ENCODE measurements around the gene TMEM200A. TPM values are rescaled to one million over a fixed set of nuclear protein-coding genes. Genes with fewer than 3 reads are reported as not detected.
"Not testable (repeated sequence)": the region's sequence is repeated elsewhere in the genome, so short reads cannot be mapped to it uniquely, and the experiment has no call there.

Gene TMEM200A
- not detected in 2 replicates for total RNA-seq (2014; rRNA removed; shearing (Covaris generic))

GRCh38 chr6:130365166-130366106 is at the start of gene TMEM200A:
Gene TMEM200A (plus strand): TSS chr6:130366017. CDS start chr6:130440423, 74,406 bp downstream.
- no peak for DNase-seq (ENCODE audit: low spot score)

GRCh38 chr6:130320908-130321307 is 44.9 kb upstream of the TMEM200A start:
- no peak for DNase-seq (ENCODE audit: low spot score)

GRCh38 chr6:130322673-130323268 is 43.0 kb upstream of the TMEM200A start:
- peak; percentile 72 for DNase-seq (ENCODE audit: low spot score)

GRCh38 chr6:130324657-130325056 is 41.2 kb upstream of the TMEM200A start:
- DNase-seq (ENCODE audit: low spot score): no peak

GRCh38 chr6:130326496-130326895 is 39.3 kb upstream of the TMEM200A start:
- no peak for DNase-seq (ENCODE audit: low spot score)

- no peak for DNase-seq (ENCODE audit: low spot score)
These were observed 28.3 kb upstream of the TMEM200A start for GRCh38 chr6:130337534-130337933.

- DNase-seq (ENCODE audit: low spot score): not testable (repeated sequence)
These were observed 19.5 kb upstream of the TMEM200A start for GRCh38 chr6:130346324-130346723.

GRCh38 chr6:130354322-130354721 is 11.5 kb upstream of the TMEM200A start:
- no peak for DNase-seq (ENCODE audit: low spot score)

GRCh38 chr6:130355572-130355971 is 10.2 kb upstream of the TMEM200A start:
- DNase-seq (ENCODE audit: low spot score): no peak

- DNase-seq (ENCODE audit: low spot score): no peak
These were observed 8.4 kb upstream of the TMEM200A start for GRCh38 chr6:130357436-130357835.

- no peak for DNase-seq (ENCODE audit: low spot score)
These were observed 6.1 kb upstream of the TMEM200A start for GRCh38 chr6:130359736-130360135.

- DNase-seq (ENCODE audit: low spot score): peak; percentile 7
These were observed 3.7 kb upstream of the TMEM200A start for GRCh38 chr6:130362128-130362527.

GRCh38 chr6:130364224-130364780 is 1.5 kb upstream of the TMEM200A start:
- DNase-seq (ENCODE audit: low spot score): no peak

GRCh38 chr6:130366107-130367005 is 539 bp downstream of the TMEM200A start:
- DNase-seq (ENCODE audit: low spot score): no peak

GRCh38 chr6:130367767-130368166 is 1.9 kb downstream of the TMEM200A start:
- DNase-seq (ENCODE audit: low spot score): no peak

GRCh38 chr6:130368576-130368975 is 2.8 kb downstream of the TMEM200A start:
- no peak for DNase-seq (ENCODE audit: low spot score)

- no peak for DNase-seq (ENCODE audit: low spot score)
These were observed 4.0 kb downstream of the TMEM200A start for GRCh38 chr6:130369831-130370230.

GRCh38 chr6:130371921-130372420 is 6.2 kb downstream of the TMEM200A start:
- no peak for DNase-seq (ENCODE audit: low spot score)

GRCh38 chr6:130372786-130373185 is 7.0 kb downstream of the TMEM200A start:
- DNase-seq (ENCODE audit: low spot score): no peak

GRCh38 chr6:130373992-130374391 is 8.2 kb downstream of the TMEM200A start:
- no peak for DNase-seq (ENCODE audit: low spot score)

GRCh38 chr6:130376936-130377335 is 11.1 kb downstream of the TMEM200A start:
- no peak for DNase-seq (ENCODE audit: low spot score)

Measured in HT-29 (cell line).